RPMI7951 (cell line): ENCODE results near the gene MAD1L1. TPM values are rescaled to one million over a fixed set of nuclear protein-coding genes. Genes with fewer than 3 reads are reported as not detected.
A peak's percentile ranks its signal among the peaks of the same experiment; 100 is the strongest.
"Not testable (repeated sequence)": the region's sequence is repeated elsewhere in the genome, so short reads cannot be mapped to it uniquely, and the experiment has no call there.

Experiments used
- DNase-seq: peaks from one replicate; pipeline ENCODE4 v3.0.0-alpha.2; 2012; ENCODE audit warnings: low read depth
- total RNA-seq: library from RNA; depleted of rRNA; stranded (reverse); fragments of >200 nt; shearing (Covaris generic); gene quantifications from 2 replicates; pipeline ENCODE4 v1.2.3, GENCODE V29; 2014

The MAD1L1 gene
- total RNA-seq, 1 experiment from 2014 or later = 133 TPM

- peak; percentile 58 for DNase-seq
Measured at GRCh38 chr7:1883834-1884582, 348.7 kb downstream of the MAD1L1 start.

GRCh38 chr7:1883031-1883761, 349.5 kb downstream of the MAD1L1 start:
- peak; percentile 96 for DNase-seq

GRCh38 chr7:1882451-1882850, 350.3 kb downstream of the MAD1L1 start:
- no peak for DNase-seq

GRCh38 chr7:1881946-1882345, 350.8 kb downstream of the MAD1L1 start:
- DNase-seq = no peak

GRCh38 chr7:1876641-1877040, 356.1 kb downstream of the MAD1L1 start:
- DNase-seq = not testable (repeated sequence)

- DNase-seq = not testable (repeated sequence)
Measured at GRCh38 chr7:1875392-1876199, 357.1 kb downstream of the MAD1L1 start.

GRCh38 chr7:1874590-1875391, 358.0 kb downstream of the MAD1L1 start:
- DNase-seq = not testable (repeated sequence)

- DNase-seq = no peak
Measured at GRCh38 chr7:1873857-1874589, 358.7 kb downstream of the MAD1L1 start.

- DNase-seq = no peak
Measured at GRCh38 chr7:1873421-1873820, 359.3 kb downstream of the MAD1L1 start.

- DNase-seq = no peak
Measured at GRCh38 chr7:1873070-1873405, 359.7 kb downstream of the MAD1L1 start.

GRCh38 chr7:1872191-1873069, 360.3 kb downstream of the MAD1L1 start:
- DNase-seq = no peak

- no peak for DNase-seq
Measured at GRCh38 chr7:1869452-1870130, 363.2 kb downstream of the MAD1L1 start.

- DNase-seq = no peak
Measured at GRCh38 chr7:1868516-1869165, 364.1 kb downstream of the MAD1L1 start.

- DNase-seq = no peak
Measured at GRCh38 chr7:1867370-1868260, 365.1 kb downstream of the MAD1L1 start.

- DNase-seq = no peak
Measured at GRCh38 chr7:1866601-1867000, 366.1 kb downstream of the MAD1L1 start.

GRCh38 chr7:1865571-1866255, 367.0 kb downstream of the MAD1L1 start:
- DNase-seq = no peak

- DNase-seq = no peak
Measured at GRCh38 chr7:1865000-1865555, 367.7 kb downstream of the MAD1L1 start.
